ENCODE data around the gene PTRH1. TPM values are rescaled to one million over a fixed set of nuclear protein-coding genes. Genes with fewer than 3 reads are reported as not detected.

The PTRH1 gene
- total and polyA plus RNA-seq, 10 of the 15 experiments (the other 5 are each of a cell fraction or from before 2014, with no cell fraction given): 0.69 to 38.4 (median 10.2) TPM

DNA sequence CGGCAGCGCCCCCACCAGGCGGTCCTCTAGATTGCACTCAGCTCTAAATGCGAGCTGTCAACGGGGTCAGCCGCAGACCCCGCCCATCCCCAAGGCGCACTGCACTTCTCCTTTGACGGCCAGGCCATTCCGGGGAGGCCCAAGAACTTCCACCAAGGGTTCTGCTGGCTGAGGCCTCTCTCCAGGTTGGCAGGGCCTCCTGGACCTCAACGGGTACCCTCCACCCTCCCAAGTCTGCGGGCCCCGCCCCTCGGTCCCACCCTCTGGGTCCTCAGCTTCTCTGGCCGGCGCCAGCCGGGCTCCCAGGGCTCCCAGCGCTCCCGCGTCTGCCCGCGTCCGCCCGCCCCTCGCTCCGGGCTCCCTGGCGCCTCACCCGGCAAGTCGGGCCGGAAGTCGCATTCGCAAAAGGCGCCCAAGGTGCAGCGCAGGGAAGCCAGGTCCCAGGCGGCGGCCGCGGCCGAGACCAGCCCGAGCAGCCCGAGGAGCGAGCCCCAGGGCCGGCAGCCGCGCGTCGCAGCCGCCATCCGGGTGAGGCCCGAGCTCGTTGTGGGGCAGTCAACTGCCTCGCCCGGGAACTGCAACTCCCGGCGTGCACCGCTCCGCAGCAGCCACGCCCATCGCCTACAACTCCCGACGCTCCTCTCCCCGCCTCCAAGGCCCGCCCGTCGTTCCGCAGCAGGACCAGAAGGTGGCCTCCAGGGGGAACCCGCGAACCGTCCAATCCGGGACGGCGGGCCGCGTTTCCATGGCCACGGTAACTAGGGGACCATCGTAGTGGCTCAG lies 19.5 kb upstream of the PTRH1 start, which contains the start of gene TOR2A (continued):
- TF ChIP-seq NR2C2 (IDR thresholded peaks at IDR 0.05; ENCODE audit: borderline replicate concordance, control insufficient read depth, insufficient read length, low read depth) (no peak), HDAC6 (IDR thresholded peaks at IDR 0.05; ENCODE audit: unreplicated experiment) (no peak), ATF7 (IDR thresholded peaks at IDR 0.05; ENCODE audit: low read depth) (no peak), POU2F2 (IDR thresholded peaks at IDR 0.05; ENCODE audit: borderline replicate concordance, low read depth, low read length) (peak; percentile 59; the same call in 1 of the 3 replicates), BACH1 (IDR thresholded peaks at IDR 0.05; ENCODE audit: borderline replicate concordance) (peak; percentile 88), MTA2 (IDR thresholded peaks at IDR 0.05; ENCODE audit: low read depth) (no peak), WRNIP1 (IDR thresholded peaks at IDR 0.05; ENCODE audit: borderline replicate concordance, low read depth, low read length) (no peak), STAT3 (IDR thresholded peaks at IDR 0.05; ENCODE audit: low read depth, low read length) (no peak), POLR2AphosphoS5 (IDR thresholded peaks at IDR 0.05; ENCODE audit: low read length) (peak; percentile 64), BMI1 (IDR thresholded peaks at IDR 0.05; ENCODE audit: borderline replicate concordance) (peak; percentile 98), SIN3A (IDR thresholded peaks at IDR 0.05; ENCODE audit: low read depth, low read length) (0 out of 2 replicates have a peak, but pooled peaks have one; percentile 81), ZNF217 (IDR thresholded peaks at IDR 0.05) (no peak), CHD4 (IDR thresholded peaks at IDR 0.05) (no peak), ZBTB33 (IDR thresholded peaks at IDR 0.05) (no peak), ZNF384 (IDR thresholded peaks at IDR 0.05; ENCODE audit: borderline replicate concordance, low read depth, low read length) (no peak), SMARCA5 (IDR thresholded peaks at IDR 0.05) (peak; percentile 14; the same call in 1 of the 2 replicates), EED (IDR thresholded peaks at IDR 0.05; ENCODE audit: low read depth) (no peak), SUPT20H (IDR thresholded peaks at IDR 0.05; ENCODE audit: borderline replicate concordance, control insufficient read depth, low read depth, low read length) (no peak), YBX1 (IDR thresholded peaks at IDR 0.05) (no peak), RFX5 (IDR thresholded peaks at IDR 0.05; ENCODE audit: low read depth, low read length) (peak; percentile 95), BCL11A (IDR thresholded peaks at IDR 0.05; ENCODE audit: low read depth, low read length) (no peak)
- TF ChIP-seq, protein P1, sequence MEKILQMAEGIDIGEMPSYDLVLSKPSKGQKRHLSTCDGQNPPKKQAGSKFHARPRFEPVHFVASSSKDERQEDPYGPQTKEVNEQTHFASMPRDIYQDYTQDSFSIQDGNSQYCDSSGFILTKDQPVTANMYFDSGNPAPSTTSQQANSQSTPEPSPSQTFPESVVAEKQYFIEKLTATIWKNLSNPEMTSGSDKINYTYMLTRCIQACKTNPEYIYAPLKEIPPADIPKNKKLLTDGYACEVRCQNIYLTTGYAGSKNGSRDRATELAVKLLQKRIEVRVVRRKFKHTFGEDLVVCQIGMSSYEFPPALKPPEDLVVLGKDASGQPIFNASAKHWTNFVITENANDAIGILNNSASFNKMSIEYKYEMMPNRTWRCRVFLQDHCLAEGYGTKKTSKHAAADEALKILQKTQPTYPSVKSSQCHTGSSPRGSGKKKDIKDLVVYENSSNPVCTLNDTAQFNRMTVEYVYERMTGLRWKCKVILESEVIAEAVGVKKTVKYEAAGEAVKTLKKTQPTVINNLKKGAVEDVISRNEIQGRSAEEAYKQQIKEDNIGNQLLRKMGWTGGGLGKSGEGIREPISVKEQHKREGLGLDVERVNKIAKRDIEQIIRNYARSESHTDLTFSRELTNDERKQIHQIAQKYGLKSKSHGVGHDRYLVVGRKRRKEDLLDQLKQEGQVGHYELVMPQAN (conservative IDR thresholded peaks at IDR 0.05): peak; percentile 93
- TF ChIP-seq, protein P2, sequence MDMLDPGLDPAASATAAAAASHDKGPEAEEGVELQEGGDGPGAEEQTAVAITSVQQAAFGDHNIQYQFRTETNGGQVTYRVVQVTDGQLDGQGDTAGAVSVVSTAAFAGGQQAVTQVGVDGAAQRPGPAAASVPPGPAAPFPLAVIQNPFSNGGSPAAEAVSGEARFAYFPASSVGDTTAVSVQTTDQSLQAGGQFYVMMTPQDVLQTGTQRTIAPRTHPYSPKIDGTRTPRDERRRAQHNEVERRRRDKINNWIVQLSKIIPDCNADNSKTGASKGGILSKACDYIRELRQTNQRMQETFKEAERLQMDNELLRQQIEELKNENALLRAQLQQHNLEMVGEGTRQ (IDR thresholded peaks at IDR 0.05; ENCODE audit: borderline replicate concordance, low read depth, low read length): no peak
- TF ChIP-seq, protein P3, sequence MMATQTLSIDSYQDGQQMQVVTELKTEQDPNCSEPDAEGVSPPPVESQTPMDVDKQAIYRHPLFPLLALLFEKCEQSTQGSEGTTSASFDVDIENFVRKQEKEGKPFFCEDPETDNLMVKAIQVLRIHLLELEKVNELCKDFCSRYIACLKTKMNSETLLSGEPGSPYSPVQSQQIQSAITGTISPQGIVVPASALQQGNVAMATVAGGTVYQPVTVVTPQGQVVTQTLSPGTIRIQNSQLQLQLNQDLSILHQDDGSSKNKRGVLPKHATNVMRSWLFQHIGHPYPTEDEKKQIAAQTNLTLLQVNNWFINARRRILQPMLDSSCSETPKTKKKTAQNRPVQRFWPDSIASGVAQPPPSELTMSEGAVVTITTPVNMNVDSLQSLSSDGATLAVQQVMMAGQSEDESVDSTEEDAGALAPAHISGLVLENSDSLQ (IDR thresholded peaks at IDR 0.05): peak; percentile 66

Data from GM12878 (cell line).